Measurements from ENCODE around the gene PZP.
"Not testable (repeated sequence)": the region's sequence is repeated elsewhere in the genome, so short reads cannot be mapped to it uniquely, and the experiment has no call there.

- TF ChIP-seq CTCF (IDR thresholded peaks at IDR 0.05; ENCODE audit: insufficient read depth, low read length, poor library complexity, severe bottlenecking); EZH2phosphoT487 (conservative IDR thresholded peaks at IDR 0.05; ENCODE audit: low read length): not testable (repeated sequence)
Observed at GRCh38 chr12:9252791-9253190, 44.6 kb upstream of the PZP start.
